GM12801 (cell line): ENCODE measurements around the gene JAK3.
A peak's percentile ranks its signal among the peaks of the same experiment; 100 is the strongest.

Experiments
- CTCF ChIP-seq: IDR thresholded peaks from one replicate; pipeline ENCODE4 v1.5.1; 2011; ENCODE audit warnings: control low read depth; ENCODE audit not compliant: insufficient read length; ENCODE audit errors: extremely low read depth

The JAK3 gene

GRCh38 chr19:17855280-17856152 is 7.7 kb upstream of the JAK3 start:
- peak; percentile 72 for TF ChIP-seq CTCF

GRCh38 chr19:17854061-17854460 is 6.3 kb upstream of the JAK3 start:
- TF ChIP-seq CTCF, result no peak

- TF ChIP-seq CTCF, result no peak
Measured at GRCh38 chr19:17848595-17849292, 962 bp upstream of the JAK3 start.

- no peak for TF ChIP-seq CTCF
Measured at GRCh38 chr19:17846146-17846545, 1.6 kb downstream of the JAK3 start.

- no peak for TF ChIP-seq CTCF
Measured at GRCh38 chr19:17843908-17844490, 3.8 kb downstream of the JAK3 start.

- TF ChIP-seq CTCF, result no peak
Measured at GRCh38 chr19:17843292-17843827, 4.4 kb downstream of the JAK3 start.

- TF ChIP-seq CTCF, result no peak
Measured at GRCh38 chr19:17842663-17843291, 5.0 kb downstream of the JAK3 start.
